HUES48 (cell line): ENCODE data around the gene PCDHGB7.
"Not testable (repeated sequence)": the region's sequence is repeated elsewhere in the genome, so short reads cannot be mapped to it uniquely, and the experiment has no call there.

Experiments used
- H3K27ac ChIP-seq: one replicate; pipeline ENCODE4 v1.7.0; 2013; ENCODE audit warnings: low read depth, low read length, inconsistent platforms
- H3K27me3 ChIP-seq: 2 replicates; pipeline ENCODE4 v1.6.1; 2013; ENCODE audit warnings: mild to moderate bottlenecking, low read length; ENCODE audit not compliant: control insufficient read depth, insufficient read depth
- H3K36me3 ChIP-seq: 2 replicates; pipeline ENCODE4 v1.6.1; 2013; ENCODE audit warnings: low read length; ENCODE audit not compliant: control insufficient read depth, insufficient read depth
- H3K4me1 ChIP-seq: 2 replicates; pipeline ENCODE4 v1.6.1; 2013; ENCODE audit warnings: mild to moderate bottlenecking, low read length; ENCODE audit not compliant: control insufficient read depth, insufficient read depth
- H3K4me3 ChIP-seq: 2 replicates; pipeline ENCODE4 v1.5.1; 2013; ENCODE audit warnings: mild to moderate bottlenecking, low read depth, low read length
- H3K9ac ChIP-seq: 2 replicates; pipeline ENCODE4 v1.6.1; 2013; ENCODE audit warnings: mild to moderate bottlenecking, low read depth, low read length, moderate library complexity
- H3K9me3 ChIP-seq: 2 replicates; pipeline ENCODE4 v1.6.1; 2013; ENCODE audit warnings: low read length; ENCODE audit not compliant: control insufficient read depth, insufficient read depth

PCDHGB7 gene

GRCh38 chr5:141384471-141385267 is 32.8 kb upstream of the PCDHGB7 start:
- Histone ChIP-seq H3K9ac (no peak overlapping the region), H3K27me3 (0 out of 2 replicates have a peak, but pooled peaks cover 4% of the 10 kb centered on the region), H3K36me3 (no peaks in the 10 kb centered on the region), H3K4me1 (no peaks in the 10 kb centered on the region), H3K27ac (no peak overlapping the region), H3K4me3 (no peak overlapping the region), H3K9me3 (peaks cover 59% of the 10 kb centered on the region)

- H3K27me3 ChIP-seq, H3K27ac ChIP-seq, H3K4me1 ChIP-seq, H3K36me3 ChIP-seq, H3K9ac ChIP-seq: not testable (repeated sequence)
- Histone ChIP-seq H3K9me3 (peaks cover 79% of the 10 kb centered on the region), H3K4me3 (peak within 1 kb of the TSS; percentile 63)
Observed at GRCh38 chr5:141387557-141388311, 29.7 kb upstream of the PCDHGB7 start, which contains the start of gene PCDHGB4. Gene PCDHGB4 (plus strand): TSS chr5:141387698. CDS start chr5:141387885, 187 bp downstream.

- H3K9ac ChIP-seq: no peak overlapping the region
- peak overlapping the region; percentile 40; the same call in 1 of the 2 replicates for H3K4me3 ChIP-seq
- no peaks in the 10 kb centered on the region for H3K4me1 ChIP-seq
- peaks cover 79% of the 10 kb centered on the region for H3K9me3 ChIP-seq
- H3K36me3 ChIP-seq: peaks cover 5% of the 10 kb centered on the region; the same call in 1 of the 2 replicates
- no peak overlapping the region for H3K27ac ChIP-seq
- 0 out of 2 replicates have a peak, but pooled peaks cover 4% of the 10 kb centered on the region for H3K27me3 ChIP-seq
Observed at GRCh38 chr5:141388661-141389060, 28.8 kb upstream of the PCDHGB7 start.

- H3K9ac ChIP-seq: no peak overlapping the region
- H3K27ac ChIP-seq: no peak overlapping the region
- no peak overlapping the region for H3K4me3 ChIP-seq
- 0 out of 2 replicates have a peak, but pooled peaks cover 4% of the 10 kb centered on the region for H3K27me3 ChIP-seq
- H3K36me3 ChIP-seq: peaks cover 5% of the 10 kb centered on the region; the same call in 1 of the 2 replicates
- H3K9me3 ChIP-seq: peaks cover 78% of the 10 kb centered on the region
- H3K4me1 ChIP-seq: no peaks in the 10 kb centered on the region
Observed at GRCh38 chr5:141389153-141390042, 28.1 kb upstream of the PCDHGB7 start.

- H3K4me3 ChIP-seq: no peak within 1 kb of the TSS
Observed at GRCh38 chr5:141392429-141393198, 24.9 kb upstream of the PCDHGB7 start, which contains the start of gene PCDHGA8. Gene PCDHGA8 (plus strand): TSS chr5:141392633. CDS start chr5:141392814, 181 bp downstream.

GRCh38 chr5:141393267-141393666 is 24.2 kb upstream of the PCDHGB7 start:
- Histone ChIP-seq H3K36me3 (peaks cover 5% of the 10 kb centered on the region; the same call in 1 of the 2 replicates), H3K9me3 (peaks cover 81% of the 10 kb centered on the region), H3K4me3 (no peak overlapping the region), H3K9ac (no peak overlapping the region), H3K27ac (no peak overlapping the region), H3K27me3 (0 out of 2 replicates have a peak, but pooled peaks cover 3% of the 10 kb centered on the region), H3K4me1 (no peaks in the 10 kb centered on the region)

More at GRCh38 chr5:141392429-141393198, 24.9 kb upstream of the PCDHGB7 start, which contains the start of gene PCDHGA8:
- Histone ChIP-seq H3K9me3 (peaks cover 83% of the 10 kb centered on the region), H3K4me1 (no peaks in the 10 kb centered on the region), H3K27ac (no peak within 1 kb of the TSS), H3K27me3 (0 out of 2 replicates have a peak, but pooled peaks cover 4% of the 10 kb centered on the region), H3K36me3 (peaks cover 5% of the 10 kb centered on the region; the same call in 1 of the 2 replicates), H3K9ac (no peak within 1 kb of the TSS)

GRCh38 chr5:141394401-141395187 is 22.9 kb upstream of the PCDHGB7 start:
- H3K27ac ChIP-seq, H3K36me3 ChIP-seq, H3K4me3 ChIP-seq, H3K4me1 ChIP-seq, H3K9ac ChIP-seq, H3K27me3 ChIP-seq: not testable (repeated sequence)
- H3K9me3 ChIP-seq: peaks cover 81% of the 10 kb centered on the region

- not testable (repeated sequence) for H3K27ac ChIP-seq, H3K4me1 ChIP-seq
- peaks cover 57% of the 10 kb centered on the region for H3K9me3 ChIP-seq
Observed at GRCh38 chr5:141397756-141398551, 19.5 kb upstream of the PCDHGB7 start, which contains the start of gene PCDHGB5. Gene PCDHGB5 (plus strand): TSS chr5:141397947. CDS start chr5:141398128, 181 bp downstream.

GRCh38 chr5:141398608-141399007 is 18.9 kb upstream of the PCDHGB7 start:
- Histone ChIP-seq H3K9me3 (peaks cover 50% of the 10 kb centered on the region), H3K4me3 (no peak overlapping the region), H3K4me1 (no peaks in the 10 kb centered on the region), H3K27ac (no peak overlapping the region), H3K36me3 (no peaks in the 10 kb centered on the region), H3K27me3 (no peaks in the 10 kb centered on the region), H3K9ac (no peak overlapping the region)

More at GRCh38 chr5:141397756-141398551, 19.5 kb upstream of the PCDHGB7 start, which contains the start of gene PCDHGB5:
- H3K36me3 ChIP-seq, H3K4me3 ChIP-seq, H3K9ac ChIP-seq, H3K27me3 ChIP-seq: not testable (repeated sequence)
